ENCODE data around the gene RAPGEFL1. TPM values are rescaled to one million over a fixed set of nuclear protein-coding genes. Genes with fewer than 3 reads are reported as not detected.
"Not testable (repeated sequence)": the region's sequence is repeated elsewhere in the genome, so short reads cannot be mapped to it uniquely, and the experiment has no call there.

The RAPGEFL1 gene
- polyA plus RNA-seq, 4 donors = 6.1 to 14.4 (median 10.0) TPM

DNA sequence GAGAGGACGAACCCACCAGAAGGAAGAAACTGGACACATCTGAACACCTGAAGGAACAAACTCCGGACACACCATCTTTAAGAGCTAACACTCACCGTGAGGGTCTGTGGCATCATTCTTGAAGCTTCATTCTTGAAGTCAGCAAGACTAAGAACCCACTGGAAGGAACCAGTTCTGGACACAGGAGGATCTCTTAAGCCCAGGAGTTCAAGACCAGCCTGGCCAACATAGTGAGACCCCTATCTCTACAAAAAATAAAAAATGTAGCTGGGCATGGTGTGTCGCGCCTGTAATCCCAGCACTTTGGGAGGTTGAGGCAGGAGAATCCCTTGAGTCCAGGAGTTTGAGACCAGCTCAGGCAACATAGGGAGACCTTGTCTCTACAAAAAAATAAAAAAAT lies 21.3 kb downstream of the RAPGEFL1 start:
- no peak for DNase-seq (ENCODE audit: low read depth in 4 of 4, low spot score in 3 of 4)

- DNase-seq (ENCODE audit: low read depth in 4 of 4, low spot score in 3 of 4) = no peak
Measured at GRCh38 chr17:40203131-40203530, 25.9 kb downstream of the RAPGEFL1 start.

GRCh38 chr17:40206193-40206592 lies 28.9 kb downstream of the RAPGEFL1 start:
- DNase-seq (ENCODE audit: low read depth in 4 of 4, low spot score in 3 of 4) = not testable (repeated sequence)

- no peak for DNase-seq (ENCODE audit: low read depth in 4 of 4, low spot score in 3 of 4)
Measured at GRCh38 chr17:40209404-40210093, 32.3 kb downstream of the RAPGEFL1 start.

GRCh38 chr17:40213914-40214313 lies 36.6 kb downstream of the RAPGEFL1 start:
- DNase-seq (ENCODE audit: low read depth in 4 of 4, low spot score in 3 of 4) = not testable (repeated sequence)

DNA sequence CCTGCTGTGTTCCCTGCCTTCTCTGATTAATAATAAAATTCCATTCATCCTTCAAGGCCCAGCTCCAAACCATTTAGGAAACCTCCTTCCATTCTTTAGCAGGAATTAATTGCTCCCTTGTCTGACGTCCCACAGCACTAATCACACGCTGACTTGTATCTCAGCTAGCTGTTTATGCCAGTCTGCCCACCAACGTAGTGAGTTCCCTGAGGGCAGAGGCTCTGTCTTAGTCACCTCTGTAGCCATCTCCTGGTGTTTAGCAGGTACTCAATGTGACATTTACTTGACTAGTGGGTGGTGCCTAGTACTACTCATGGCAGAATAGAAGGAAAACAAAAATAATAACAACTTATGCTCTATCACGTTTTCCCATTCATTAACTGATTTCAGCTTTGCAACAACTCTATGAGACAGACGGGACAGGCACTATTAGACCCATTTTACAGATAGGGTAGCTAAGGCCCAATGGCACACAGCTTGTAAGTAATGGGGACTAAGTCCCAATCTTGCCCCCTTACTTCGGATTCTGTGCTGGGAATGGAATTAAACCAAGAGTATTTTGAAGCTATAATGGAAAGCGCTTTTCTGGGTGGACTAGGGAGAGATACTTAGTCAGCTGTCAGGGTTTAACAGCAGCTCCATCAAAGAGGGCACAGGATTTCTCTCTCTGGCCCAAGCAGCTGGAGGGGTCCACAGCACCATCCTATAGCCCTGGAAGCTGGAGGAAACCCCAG lies 40.9 kb downstream of the RAPGEFL1 start:
- DNase-seq (ENCODE audit: low read depth in 4 of 4, low spot score in 3 of 4) = no peak

DNA sequence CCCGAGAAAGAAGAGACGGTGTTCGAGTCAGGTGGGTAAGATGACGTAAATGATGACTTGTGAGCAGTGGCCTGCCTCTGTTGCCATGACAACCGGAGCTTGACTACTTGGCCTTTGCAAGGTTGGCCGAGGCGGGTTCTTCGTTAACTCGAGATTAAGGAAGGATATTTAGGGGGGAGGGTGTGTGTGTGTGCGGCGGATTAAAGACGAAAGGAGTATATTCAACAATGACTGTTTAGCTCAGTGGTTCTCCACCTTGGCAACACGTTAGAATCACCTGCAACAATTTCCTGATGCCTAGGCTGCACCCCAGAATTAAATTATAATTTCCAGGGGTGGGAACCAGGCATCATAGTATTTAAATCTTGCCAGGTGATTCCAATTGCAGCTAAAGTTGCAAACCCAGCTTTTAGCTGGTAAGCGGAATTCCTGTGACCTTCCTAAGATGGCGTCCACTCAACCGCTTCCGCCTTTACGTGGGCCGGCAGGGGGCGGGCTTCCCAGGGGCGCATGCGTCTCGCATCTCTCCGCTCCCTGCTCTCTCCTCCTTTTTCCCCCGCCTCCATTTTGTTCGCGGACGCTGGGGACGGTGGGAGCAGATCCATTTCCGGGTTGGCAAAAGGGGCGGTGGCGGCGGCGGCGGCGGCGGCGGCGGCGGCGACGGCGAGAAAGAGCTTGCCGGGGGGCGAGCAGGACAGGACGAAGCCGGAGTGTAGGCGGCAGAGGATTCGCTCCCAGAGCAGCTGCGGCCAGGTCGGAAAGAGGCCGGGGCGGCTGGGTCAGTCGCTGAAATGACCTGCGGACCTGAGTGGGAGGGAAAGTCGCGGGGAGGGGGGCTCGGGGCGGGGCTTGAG lies 41.7 kb downstream of the RAPGEFL1 start, which contains the start of gene WIPF2:
TSS of gene WIPF2 (plus strand) at position 565 of the 854 bp plus-strand sequence. CDS start 37,156 bp downstream, outside the sequence.
- peak; percentile 90 to 96 (median 96) for DNase-seq (ENCODE audit: low read depth in 4 of 4, low spot score in 3 of 4)

- peak in 3 of 4 donors; percentile 51 to 60 (median 56) for DNase-seq (ENCODE audit: low read depth in 4 of 4, low spot score in 3 of 4)
Measured at GRCh38 chr17:40219594-40220338, 42.5 kb downstream of the RAPGEFL1 start.

GRCh38 chr17:40224718-40225550 lies 47.7 kb downstream of the RAPGEFL1 start:
- no peak for DNase-seq (ENCODE audit: low read depth in 4 of 4, low spot score in 3 of 4)

DNA sequence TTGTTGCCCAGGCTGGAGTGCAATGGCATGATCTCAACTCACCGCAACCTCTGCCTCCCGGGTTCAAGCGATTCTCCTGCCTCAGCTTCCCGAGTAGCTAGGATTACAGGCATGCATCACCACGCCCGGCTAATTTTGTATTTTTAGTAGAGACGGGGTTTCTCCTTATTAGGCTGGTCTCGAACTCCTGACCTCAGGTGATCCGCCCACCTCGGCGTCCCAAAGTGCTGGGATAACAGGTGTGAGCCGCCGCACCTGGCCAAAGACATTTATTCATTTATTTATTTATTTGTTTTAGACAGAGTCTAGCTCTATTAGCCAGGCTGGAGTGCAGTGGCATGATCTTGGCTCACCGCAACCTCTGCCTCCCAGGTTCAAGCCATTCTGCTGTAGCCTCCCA lies 51.9 kb downstream of the RAPGEFL1 start:
- not testable (repeated sequence) for DNase-seq (ENCODE audit: low read depth in 4 of 4, low spot score in 3 of 4)

- no peak for DNase-seq (ENCODE audit: low read depth in 4 of 4, low spot score in 3 of 4)
Measured at GRCh38 chr17:40230670-40231069, 53.4 kb downstream of the RAPGEFL1 start.

DNA sequence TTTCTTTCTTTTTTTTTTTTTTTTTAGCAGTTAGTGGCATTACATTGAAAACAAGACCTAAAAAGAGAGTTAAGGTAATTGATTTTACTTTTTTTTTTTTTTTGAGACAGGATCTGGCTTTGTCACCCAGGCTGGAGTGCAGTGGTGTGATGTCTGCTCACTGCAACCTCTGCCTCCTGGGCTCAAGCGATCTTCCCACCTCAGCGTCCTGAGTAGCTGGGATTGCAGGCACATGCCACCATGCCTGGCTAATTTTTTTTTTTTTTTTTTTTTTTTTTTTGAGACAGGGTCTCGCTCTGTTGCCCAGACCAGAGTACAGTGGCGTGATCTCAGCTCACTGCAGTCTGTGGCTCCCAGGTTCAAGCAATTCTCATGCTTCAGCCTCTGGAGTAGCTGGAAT lies 54.7 kb downstream of the RAPGEFL1 start:
- DNase-seq (ENCODE audit: low read depth in 4 of 4, low spot score in 3 of 4) = not testable (repeated sequence)

GRCh38 chr17:40241252-40241834 lies 64.1 kb downstream of the RAPGEFL1 start:
- DNase-seq (ENCODE audit: low read depth in 4 of 4, low spot score in 3 of 4) = no peak

GRCh38 chr17:40242774-40243173 lies 65.5 kb downstream of the RAPGEFL1 start:
- no peak for DNase-seq (ENCODE audit: low read depth in 4 of 4, low spot score in 3 of 4)

DNA sequence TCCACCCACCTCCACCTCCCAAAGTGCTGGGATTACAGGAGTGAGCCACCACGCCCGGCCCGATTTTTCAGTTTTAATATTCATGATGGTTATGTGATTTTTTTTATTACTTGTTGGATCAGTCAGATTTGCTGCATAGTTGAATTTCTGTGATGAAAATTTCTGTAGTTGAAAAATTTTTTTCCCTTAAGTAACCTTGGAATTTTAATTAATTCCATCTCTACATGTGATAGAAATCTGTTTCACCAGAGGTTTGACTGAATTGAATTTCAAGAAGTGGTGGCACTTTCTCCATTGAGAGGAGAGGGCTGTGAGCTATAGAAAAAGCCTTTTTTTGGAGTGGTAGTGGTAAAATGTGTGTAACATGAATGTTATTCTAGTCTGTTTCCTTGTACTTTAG lies 66.5 kb downstream of the RAPGEFL1 start:
- DNase-seq (ENCODE audit: low read depth in 4 of 4, low spot score in 3 of 4) = no peak

DNA sequence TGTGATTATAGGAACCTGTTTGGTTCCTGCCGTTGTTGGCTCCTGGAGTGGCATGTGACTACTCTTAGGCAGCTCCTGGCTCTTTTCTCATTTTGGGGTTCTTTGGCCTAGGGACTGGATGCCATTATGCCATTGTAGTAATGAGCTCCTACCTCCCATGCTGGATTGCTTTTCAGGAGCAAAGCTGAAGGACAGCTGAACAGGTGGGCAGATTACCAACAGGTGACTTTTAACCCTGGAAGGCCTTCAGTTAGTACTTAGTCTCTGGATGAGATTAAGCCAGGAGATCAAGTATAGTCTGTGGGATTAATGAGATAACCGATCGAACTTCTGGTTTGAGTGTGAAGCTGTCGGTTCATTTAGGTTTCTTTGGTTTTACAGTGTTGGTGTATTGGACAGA lies 67.0 kb downstream of the RAPGEFL1 start:
- DNase-seq (ENCODE audit: low read depth in 4 of 4, low spot score in 3 of 4) = no peak
